OCI-LY7 (cell line): Measurements from ENCODE around the gene ASB1.

Experiments used
- EZH2phosphoT487 ChIP-seq: fragments of 200-600 bp; sonication (generic); IDR thresholded peaks from 2 replicates; pipeline ENCODE4 v1.6.1; 2018; ENCODE audit warnings: low read depth, borderline replicate concordance, mild to moderate bottlenecking, mixed run types, antibody characterized with exemption, low read length, moderate library complexity, mixed read lengths
- TF ChIP-seq, protein P1 (sequence below): fragments of 200-600 bp; sonication (generic); conservative IDR thresholded peaks from 2 replicates; pipeline ENCODE4 v1.5.1; 2014; ENCODE audit warnings: mild to moderate bottlenecking, antibody characterized with exemption, low read length, moderate library complexity, mixed read lengths

DNA sequence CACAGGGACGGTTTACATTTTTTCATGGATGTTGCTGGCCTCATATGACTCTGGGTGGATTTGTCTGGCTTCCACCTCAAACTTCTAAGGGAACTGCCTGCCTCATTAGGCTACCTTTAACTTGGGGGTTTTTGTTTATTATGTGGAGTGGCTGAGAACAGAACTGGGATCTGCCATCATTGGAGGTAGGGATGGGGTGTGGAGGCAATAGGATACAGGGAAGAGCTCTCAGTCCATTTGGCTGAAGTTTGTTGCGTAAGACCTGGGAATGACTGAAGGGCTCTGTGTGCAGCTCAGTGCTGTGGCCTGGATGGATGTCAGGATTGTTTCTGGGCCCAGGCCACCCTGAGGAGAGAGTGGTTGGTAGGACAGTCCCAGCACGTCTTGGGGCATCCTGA lies 31.2 kb downstream of the ASB1 start:
- TF ChIP-seq, protein P1, sequence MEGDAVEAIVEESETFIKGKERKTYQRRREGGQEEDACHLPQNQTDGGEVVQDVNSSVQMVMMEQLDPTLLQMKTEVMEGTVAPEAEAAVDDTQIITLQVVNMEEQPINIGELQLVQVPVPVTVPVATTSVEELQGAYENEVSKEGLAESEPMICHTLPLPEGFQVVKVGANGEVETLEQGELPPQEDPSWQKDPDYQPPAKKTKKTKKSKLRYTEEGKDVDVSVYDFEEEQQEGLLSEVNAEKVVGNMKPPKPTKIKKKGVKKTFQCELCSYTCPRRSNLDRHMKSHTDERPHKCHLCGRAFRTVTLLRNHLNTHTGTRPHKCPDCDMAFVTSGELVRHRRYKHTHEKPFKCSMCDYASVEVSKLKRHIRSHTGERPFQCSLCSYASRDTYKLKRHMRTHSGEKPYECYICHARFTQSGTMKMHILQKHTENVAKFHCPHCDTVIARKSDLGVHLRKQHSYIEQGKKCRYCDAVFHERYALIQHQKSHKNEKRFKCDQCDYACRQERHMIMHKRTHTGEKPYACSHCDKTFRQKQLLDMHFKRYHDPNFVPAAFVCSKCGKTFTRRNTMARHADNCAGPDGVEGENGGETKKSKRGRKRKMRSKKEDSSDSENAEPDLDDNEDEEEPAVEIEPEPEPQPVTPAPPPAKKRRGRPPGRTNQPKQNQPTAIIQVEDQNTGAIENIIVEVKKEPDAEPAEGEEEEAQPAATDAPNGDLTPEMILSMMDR: no peak
- TF ChIP-seq EZH2phosphoT487: no peak
